ENCODE results near the gene NRN1L.

- TF ChIP-seq CTCF (IDR thresholded peaks at IDR 0.05) (no peak), POLR2AphosphoS5 (IDR thresholded peaks at IDR 0.05) (no peak), EP300 (IDR thresholded peaks at IDR 0.05) (no peak), POLR2A (IDR thresholded peaks at IDR 0.05; ENCODE audit: low read depth) (no peak)
Observed at GRCh38 chr16:67879462-67879861, 5.2 kb upstream of the NRN1L start.

Data from esophagus muscularis mucosa (tissue), 4 donors.